Measurements from ENCODE around the gene ARHGAP5. TPM values are rescaled to one million over a fixed set of nuclear protein-coding genes. Genes with fewer than 3 reads are reported as not detected.

ARHGAP5 gene
- total and polyA plus RNA-seq, 2 donors from 2014 or later, result 17.7 to 142 TPM

- FAIRE-seq, result no peak
- H3K9ac ChIP-seq (ENCODE audit: low read length in 3 of 3), result peak overlapping the region in 2 of 3 donors; percentile 78 to 88
- no peak for TF ChIP-seq CTCF (IDR thresholded peaks at IDR 0.05; ENCODE audit: borderline replicate concordance, extremely low read depth, insufficient read depth)
- peak in 1 of 5 donors; percentile 6 for DNase-seq
- no peaks in the 10 kb centered on the region for H3K9me3 ChIP-seq (ENCODE audit: control insufficient read depth in 2 of 3, insufficient read depth in 1 of 3, low read length in 3 of 3)
- peak overlapping the region in 1 of 2 donors; percentile 38 for H3K27ac ChIP-seq (ENCODE audit: low read depth in 2 of 2, low read length in 2 of 2)
- H3K36me3 ChIP-seq (ENCODE audit: control insufficient read depth in 2 of 3, insufficient read depth in 3 of 3, low read length in 3 of 3), result no peaks in the 10 kb centered on the region
- intact Hi-C loops (cut with DNase I), result no loop called here
- peaks cover 0 to 4% (median 0%) of the 10 kb centered on the region in 3 donors for H3K4me1 ChIP-seq (ENCODE audit: control insufficient read depth in 2 of 3, insufficient read depth in 2 of 3, low read depth in 1 of 3, low read length in 3 of 3)
- peak overlapping the region; percentile 75 to 92 (median 86) for H3K4me3 ChIP-seq (ENCODE audit: low read length in 3 of 3)
- no peaks in the 10 kb centered on the region for H3K27me3 ChIP-seq (ENCODE audit: control insufficient read depth, insufficient read depth, low read length)
Measured at GRCh38 chr14:32200368-32201192, 123.5 kb downstream of the ARHGAP5 start.

- intact Hi-C loops (cut with DNase I), result no loop called here
- no peak for TF ChIP-seq CTCF (IDR thresholded peaks at IDR 0.05; ENCODE audit: borderline replicate concordance, extremely low read depth, insufficient read depth)
- DNase-seq, result peak; percentile 92 to 96 (median 94)
- no peaks in the 10 kb centered on the region for H3K36me3 ChIP-seq (ENCODE audit: control insufficient read depth in 2 of 3, insufficient read depth in 3 of 3, low read length in 3 of 3)
- H3K9me3 ChIP-seq (ENCODE audit: control insufficient read depth in 2 of 3, insufficient read depth in 1 of 3, low read length in 3 of 3), result no peaks in the 10 kb centered on the region
- peaks cover 0 to 4% (median 0%) of the 10 kb centered on the region in 3 donors for H3K4me1 ChIP-seq (ENCODE audit: control insufficient read depth in 2 of 3, insufficient read depth in 2 of 3, low read depth in 1 of 3, low read length in 3 of 3)
- H3K27ac ChIP-seq (ENCODE audit: low read depth in 2 of 2, low read length in 2 of 2), result peak overlapping the region; percentile 38 to 92
- H3K27me3 ChIP-seq (ENCODE audit: control insufficient read depth, insufficient read depth, low read length), result no peaks in the 10 kb centered on the region
- H3K4me3 ChIP-seq (ENCODE audit: low read length in 3 of 3), result peak overlapping the region; percentile 75 to 92 (median 86)
- H3K9ac ChIP-seq (ENCODE audit: low read length in 3 of 3), result peak overlapping the region; percentile 0 to 88 (median 78)
- no peak for FAIRE-seq
Measured at GRCh38 chr14:32201193-32201815, 124.2 kb downstream of the ARHGAP5 start.

GRCh38 chr14:32201816-32202490, 124.8 kb downstream of the ARHGAP5 start, which contains the start of gene RNU6-7:
Gene RNU6-7 (plus strand): TSS chr14:32202045.
- peak; percentile 74 to 84 (median 79) for DNase-seq
- Histone ChIP-seq H3K4me3 (ENCODE audit: low read length in 3 of 3) (peak within 1 kb of the TSS; percentile 75 to 92 (median 86)), H3K27me3 (ENCODE audit: control insufficient read depth, insufficient read depth, low read length) (no peaks in the 10 kb centered on the region), H3K9me3 (ENCODE audit: control insufficient read depth in 2 of 3, insufficient read depth in 1 of 3, low read length in 3 of 3) (no peaks in the 10 kb centered on the region), H3K27ac (ENCODE audit: low read depth in 2 of 2, low read length in 2 of 2) (peak within 1 kb of the TSS; percentile 76 to 92), H3K36me3 (ENCODE audit: control insufficient read depth in 2 of 3, insufficient read depth in 3 of 3, low read length in 3 of 3) (no peaks in the 10 kb centered on the region), H3K9ac (ENCODE audit: low read length in 3 of 3) (peak within 1 kb of the TSS; percentile 34 to 88 (median 78)), H3K4me1 (ENCODE audit: control insufficient read depth in 2 of 3, insufficient read depth in 2 of 3, low read depth in 1 of 3, low read length in 3 of 3) (peaks cover 0 to 4% (median 0%) of the 10 kb centered on the region in 3 donors)
- no peak for FAIRE-seq
- intact Hi-C loops (cut with DNase I), result no loop called here
- TF ChIP-seq CTCF (IDR thresholded peaks at IDR 0.05; ENCODE audit: borderline replicate concordance, extremely low read depth, insufficient read depth), result no peak

All from kidney (tissue), 14 donors.